Gastroesophageal sphincter (tissue), 3 donors: ENCODE data around the gene PRKACA.

ENCODE experiments used
- CTCF ChIP-seq, 4 experiments: fragments of 200-600 bp in 2 of 4; fragments of 450-650 bp in 2 of 4; sonication (generic) in 1 of 4; IDR thresholded peaks; one replicate each; pipeline ENCODE4 v1.5.1; 2017 to 2019; ENCODE audit warnings: antibody characterized with exemption in 4 of 4, mild to moderate bottlenecking in 2 of 4, moderate library complexity in 2 of 4
- POLR2A ChIP-seq, 2 donors: fragments of 450-650 bp; IDR thresholded peaks; one replicate each; pipeline ENCODE4 v1.6.1; 2017; ENCODE audit warnings: antibody characterized with exemption in 2 of 2, mild to moderate bottlenecking in 2 of 2, moderate library complexity in 1 of 2

- TF ChIP-seq POLR2A (IDR thresholded peaks at IDR 0.05) (peak; percentile 53 to 72), CTCF (IDR thresholded peaks at IDR 0.05) (peak in 3 of 4 experiments; percentile 39 to 95 (median 86))
Measured at GRCh38 chr19:14073261-14073924, 44.2 kb downstream of the PRKACA start.
